ENCODE results near the gene KIAA0040.

GRCh38 chr1:175207971-175208370 is 15.4 kb upstream of the KIAA0040 start:
- no peak for TF ChIP-seq CTCF (IDR thresholded peaks at IDR 0.05; ENCODE audit: low read depth, low read length, missing input control)
- TF ChIP-seq ATF3 (IDR thresholded peaks at IDR 0.05): no peak
- TF ChIP-seq GABPA (IDR thresholded peaks at IDR 0.05 in 1 of 2, conservative IDR thresholded peaks at IDR 0.05 in 1 of 2): no peak
- TF ChIP-seq ZBTB33 (IDR thresholded peaks at IDR 0.05): no peak
- no peak for TF ChIP-seq RXRA (IDR thresholded peaks at IDR 0.05)
- TF ChIP-seq HNF4A (conservative IDR thresholded peaks at IDR 0.05): no peak
